Neural cell (in vitro differentiated cells): ENCODE measurements around the gene PYGM.

Experiments
- EP300 ChIP-seq: fragments of 450-650 bp; conservative IDR thresholded peaks from 2 replicates; pipeline ENCODE4 v1.6.1; 2014; ENCODE audit warnings: antibody characterized with exemption, mild to moderate bottlenecking, moderate library complexity; ENCODE audit not compliant: poor library complexity, severe bottlenecking
- EZH2 ChIP-seq: fragments of 200-600, 300-800 bp; shearing (Covaris generic), sonication (generic); IDR thresholded peaks from 2 replicates; pipeline ENCODE4 v1.6.1; 2014; ENCODE audit warnings: antibody characterized with exemption, low read length, borderline replicate concordance, mild to moderate bottlenecking; ENCODE audit not compliant: insufficient read depth, poor library complexity, severe bottlenecking
- MXI1 ChIP-seq: fragments of 450-650 bp; conservative IDR thresholded peaks from 2 replicates; pipeline ENCODE4 v1.6.1; 2014; ENCODE audit warnings: antibody characterized with exemption, mild to moderate bottlenecking; ENCODE audit not compliant: poor library complexity, severe bottlenecking
- POLR2AphosphoS5 ChIP-seq: IDR thresholded peaks from 2 replicates; pipeline ENCODE4 v1.6.1; 2012
- RAD21 ChIP-seq: fragments of 450-650 bp; conservative IDR thresholded peaks from 2 replicates; pipeline ENCODE4 v1.6.1; 2014; ENCODE audit warnings: antibody characterized with exemption, mild to moderate bottlenecking, moderate library complexity
- SMC3 ChIP-seq: fragments of 450-650 bp; conservative IDR thresholded peaks from 2 replicates; pipeline ENCODE4 v1.6.1; 2014; ENCODE audit warnings: antibody characterized with exemption, mild to moderate bottlenecking, moderate library complexity; ENCODE audit not compliant: poor library complexity
- TAF1 ChIP-seq: IDR thresholded peaks from 2 replicates; pipeline ENCODE4 v1.6.1; 2012; ENCODE audit warnings: low read depth
- TF ChIP-seq, protein P1 (sequence below): fragments of 450-650 bp; IDR thresholded peaks from 2 replicates; pipeline ENCODE4 v1.5.1; 2014; ENCODE audit warnings: antibody characterized with exemption, mild to moderate bottlenecking, moderate library complexity; ENCODE audit not compliant: poor library complexity, severe bottlenecking
- TF ChIP-seq, protein P2 (sequence below): IDR thresholded peaks from 2 replicates; pipeline ENCODE4 v1.6.1; 2012; ENCODE audit warnings: borderline replicate concordance

DNA sequence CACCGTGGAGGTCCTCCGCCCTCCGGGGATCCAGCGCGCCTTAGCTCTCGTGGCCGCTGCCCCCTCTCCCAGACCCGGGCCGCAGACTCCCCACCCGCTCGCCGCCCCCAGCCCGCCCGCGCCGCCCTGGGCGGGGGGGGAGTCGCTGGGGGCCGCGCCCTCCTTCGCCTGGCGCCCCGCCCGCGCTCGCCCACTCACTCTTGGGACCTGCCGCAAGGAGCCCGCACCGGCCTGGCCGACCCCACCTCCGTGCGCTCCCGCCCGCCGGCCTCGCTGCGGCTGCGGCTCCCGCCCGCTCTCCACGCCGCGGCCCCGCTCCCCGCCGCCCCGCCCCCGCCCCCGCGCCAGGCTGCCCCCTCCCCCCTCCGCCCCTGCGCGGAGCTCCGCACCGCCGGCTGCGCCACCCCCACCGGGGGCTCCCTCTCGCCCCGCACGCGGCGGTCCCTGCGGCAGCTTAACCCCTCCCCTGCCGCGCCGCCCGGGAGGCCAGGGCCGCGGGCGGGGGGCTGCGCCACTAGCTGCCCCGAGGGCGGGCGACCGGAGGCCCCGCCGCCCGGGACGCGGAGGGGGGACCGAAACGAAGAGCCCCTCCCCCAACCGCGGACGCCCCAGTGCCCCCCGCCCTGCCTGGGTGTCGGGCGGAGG is 15.1 kb downstream of the PYGM start:
- TF ChIP-seq, protein P1, sequence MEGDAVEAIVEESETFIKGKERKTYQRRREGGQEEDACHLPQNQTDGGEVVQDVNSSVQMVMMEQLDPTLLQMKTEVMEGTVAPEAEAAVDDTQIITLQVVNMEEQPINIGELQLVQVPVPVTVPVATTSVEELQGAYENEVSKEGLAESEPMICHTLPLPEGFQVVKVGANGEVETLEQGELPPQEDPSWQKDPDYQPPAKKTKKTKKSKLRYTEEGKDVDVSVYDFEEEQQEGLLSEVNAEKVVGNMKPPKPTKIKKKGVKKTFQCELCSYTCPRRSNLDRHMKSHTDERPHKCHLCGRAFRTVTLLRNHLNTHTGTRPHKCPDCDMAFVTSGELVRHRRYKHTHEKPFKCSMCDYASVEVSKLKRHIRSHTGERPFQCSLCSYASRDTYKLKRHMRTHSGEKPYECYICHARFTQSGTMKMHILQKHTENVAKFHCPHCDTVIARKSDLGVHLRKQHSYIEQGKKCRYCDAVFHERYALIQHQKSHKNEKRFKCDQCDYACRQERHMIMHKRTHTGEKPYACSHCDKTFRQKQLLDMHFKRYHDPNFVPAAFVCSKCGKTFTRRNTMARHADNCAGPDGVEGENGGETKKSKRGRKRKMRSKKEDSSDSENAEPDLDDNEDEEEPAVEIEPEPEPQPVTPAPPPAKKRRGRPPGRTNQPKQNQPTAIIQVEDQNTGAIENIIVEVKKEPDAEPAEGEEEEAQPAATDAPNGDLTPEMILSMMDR = no peak
- TF ChIP-seq, protein P2, sequence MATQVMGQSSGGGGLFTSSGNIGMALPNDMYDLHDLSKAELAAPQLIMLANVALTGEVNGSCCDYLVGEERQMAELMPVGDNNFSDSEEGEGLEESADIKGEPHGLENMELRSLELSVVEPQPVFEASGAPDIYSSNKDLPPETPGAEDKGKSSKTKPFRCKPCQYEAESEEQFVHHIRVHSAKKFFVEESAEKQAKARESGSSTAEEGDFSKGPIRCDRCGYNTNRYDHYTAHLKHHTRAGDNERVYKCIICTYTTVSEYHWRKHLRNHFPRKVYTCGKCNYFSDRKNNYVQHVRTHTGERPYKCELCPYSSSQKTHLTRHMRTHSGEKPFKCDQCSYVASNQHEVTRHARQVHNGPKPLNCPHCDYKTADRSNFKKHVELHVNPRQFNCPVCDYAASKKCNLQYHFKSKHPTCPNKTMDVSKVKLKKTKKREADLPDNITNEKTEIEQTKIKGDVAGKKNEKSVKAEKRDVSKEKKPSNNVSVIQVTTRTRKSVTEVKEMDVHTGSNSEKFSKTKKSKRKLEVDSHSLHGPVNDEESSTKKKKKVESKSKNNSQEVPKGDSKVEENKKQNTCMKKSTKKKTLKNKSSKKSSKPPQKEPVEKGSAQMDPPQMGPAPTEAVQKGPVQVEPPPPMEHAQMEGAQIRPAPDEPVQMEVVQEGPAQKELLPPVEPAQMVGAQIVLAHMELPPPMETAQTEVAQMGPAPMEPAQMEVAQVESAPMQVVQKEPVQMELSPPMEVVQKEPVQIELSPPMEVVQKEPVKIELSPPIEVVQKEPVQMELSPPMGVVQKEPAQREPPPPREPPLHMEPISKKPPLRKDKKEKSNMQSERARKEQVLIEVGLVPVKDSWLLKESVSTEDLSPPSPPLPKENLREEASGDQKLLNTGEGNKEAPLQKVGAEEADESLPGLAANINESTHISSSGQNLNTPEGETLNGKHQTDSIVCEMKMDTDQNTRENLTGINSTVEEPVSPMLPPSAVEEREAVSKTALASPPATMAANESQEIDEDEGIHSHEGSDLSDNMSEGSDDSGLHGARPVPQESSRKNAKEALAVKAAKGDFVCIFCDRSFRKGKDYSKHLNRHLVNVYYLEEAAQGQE = no peak
- TF ChIP-seq TAF1 (no peak), EP300 (no peak), RAD21 (no peak), POLR2AphosphoS5 (peak; percentile 13), SMC3 (no peak), EZH2 (no peak), MXI1 (no peak)
